ENCODE data around the gene LYSET.
"Not testable (repeated sequence)": the region's sequence is repeated elsewhere in the genome, so short reads cannot be mapped to it uniquely, and the experiment has no call there.

The LYSET gene

DNA sequence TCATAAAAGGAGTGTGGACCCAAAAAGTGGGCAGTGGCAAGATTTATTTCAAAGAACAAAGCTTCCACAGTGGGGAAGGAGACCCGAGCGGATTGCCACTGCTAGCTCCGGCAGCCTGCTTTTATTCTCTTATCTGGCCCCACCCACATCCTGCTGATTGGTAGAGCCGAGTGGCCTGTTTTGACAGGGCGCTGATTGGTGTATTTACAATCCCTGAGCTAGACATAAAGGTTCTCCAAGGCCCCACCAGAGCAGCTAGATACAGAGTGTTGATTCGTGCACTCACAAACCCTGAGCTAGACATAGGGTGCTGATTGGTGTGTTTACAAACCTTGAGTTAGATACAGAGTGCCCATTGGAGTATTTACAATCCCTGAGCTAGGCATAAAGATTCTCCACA, 15.5 kb upstream of the LYSET start:
- not testable (repeated sequence) for DNase-seq

GRCh38 chr14:93170141-93170540, 15.0 kb upstream of the LYSET start:
- not testable (repeated sequence) for DNase-seq

GRCh38 chr14:93171376-93171775, 13.7 kb upstream of the LYSET start:
- DNase-seq, result no peak

DNA sequence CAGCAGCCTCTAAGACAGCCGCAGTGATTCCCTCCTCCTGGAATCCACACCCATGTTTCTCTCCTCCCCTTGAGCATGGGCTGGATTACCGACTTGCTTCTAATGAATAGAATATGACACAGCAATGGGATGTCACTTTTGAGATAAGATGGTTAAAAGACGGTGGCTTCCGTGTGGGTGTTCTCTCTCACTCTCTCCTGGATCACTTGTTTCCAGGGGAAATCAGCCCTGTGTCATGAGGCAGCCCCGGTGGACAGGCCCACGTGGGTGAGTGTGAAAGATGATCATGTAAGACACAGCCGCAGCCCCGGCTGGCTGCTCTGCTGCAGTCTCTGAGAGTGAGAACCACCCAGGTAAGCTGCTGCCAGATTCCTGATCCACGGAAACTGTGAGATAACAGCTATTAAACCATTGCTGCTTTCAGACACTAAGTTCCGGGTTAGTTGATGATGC, 11.1 kb upstream of the LYSET start:
- no peak for DNase-seq

DNA sequence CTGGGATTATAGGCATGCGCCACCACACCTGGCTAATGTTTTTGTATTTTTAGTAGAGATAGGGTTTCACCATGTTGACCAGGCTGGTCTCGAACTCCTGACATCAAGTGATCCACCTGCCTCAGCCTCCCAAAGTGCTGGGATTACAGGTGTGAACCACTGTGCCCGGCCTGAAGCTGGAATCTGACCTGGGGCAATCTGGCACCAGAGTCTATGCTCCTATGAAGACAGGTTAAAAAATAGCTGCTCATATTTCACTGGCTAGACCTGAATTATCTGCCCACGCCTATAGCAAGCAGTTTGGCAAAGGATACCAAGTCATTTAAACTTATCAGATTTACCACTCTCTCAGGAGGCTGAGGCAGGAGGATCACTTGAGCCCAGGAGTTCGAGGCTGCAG, 10.4 kb upstream of the LYSET start:
- DNase-seq, result not testable (repeated sequence)

DNA sequence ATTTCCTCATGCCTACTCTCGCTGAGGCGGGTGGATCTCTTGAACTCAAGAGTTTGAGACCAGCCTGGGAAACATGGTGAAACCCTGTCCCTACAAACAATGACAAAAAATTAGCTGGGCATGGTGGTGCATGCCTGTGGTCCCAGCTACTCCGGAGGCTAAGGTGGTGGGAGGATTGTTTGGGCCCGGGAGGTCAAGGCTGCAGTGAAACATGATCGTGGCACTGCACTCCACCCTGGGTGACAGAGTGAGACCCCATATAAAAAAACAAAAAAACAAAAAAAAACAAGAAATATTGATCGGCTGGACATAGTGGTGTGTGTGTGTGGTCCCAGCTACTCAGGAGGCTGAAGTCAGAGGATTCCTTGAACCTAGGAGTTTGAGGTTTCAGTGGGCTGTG, 9.6 kb upstream of the LYSET start:
- DNase-seq, result no peak

- DNase-seq, result no peak
Observed at GRCh38 chr14:93183596-93184317, 1.4 kb upstream of the LYSET start.

- DNase-seq, result no peak
Observed at GRCh38 chr14:93185349-93185720, 218 bp downstream of the LYSET start.

DNA sequence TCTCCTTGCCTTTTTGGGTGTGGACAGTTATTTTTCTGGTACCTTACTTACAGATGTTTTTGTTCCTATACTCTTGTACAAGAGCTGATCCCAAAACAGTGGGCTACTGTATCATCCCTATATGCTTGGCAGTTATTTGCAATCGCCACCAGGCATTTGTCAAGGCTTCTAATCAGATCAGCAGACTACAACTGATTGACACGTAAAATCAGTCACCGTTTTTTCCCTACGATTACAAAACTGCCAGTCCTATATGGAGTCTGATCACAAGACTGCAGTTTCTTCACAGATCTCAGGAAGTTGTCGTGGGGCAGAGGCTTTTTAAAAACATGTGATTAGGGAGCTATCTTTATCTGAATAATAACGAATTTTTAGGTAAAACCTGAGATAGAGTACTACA, 1.3 kb downstream of the LYSET start:
- no peak for DNase-seq

DNA sequence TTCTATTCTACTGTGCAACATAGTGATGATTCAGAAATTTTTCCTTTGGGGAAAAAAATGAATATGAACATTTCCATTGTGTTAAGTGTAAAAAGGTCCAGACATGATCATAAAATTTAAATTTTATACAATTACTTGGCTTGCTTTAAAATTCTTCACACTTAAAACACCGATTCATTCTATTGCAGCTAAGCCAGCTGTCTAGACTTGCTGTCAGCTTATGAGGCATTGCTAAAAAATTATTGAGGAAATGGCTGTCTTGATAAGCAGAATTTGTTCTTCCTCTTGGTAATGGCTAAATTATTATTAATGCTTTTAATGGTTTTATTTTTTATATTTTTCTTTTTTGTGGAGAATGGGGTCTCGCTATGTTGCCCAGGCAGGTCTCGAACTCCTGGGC, 1.8 kb downstream of the LYSET start:
- DNase-seq, result no peak

- DNase-seq, result no peak
Observed at GRCh38 chr14:93195316-93195999, 10.3 kb downstream of the LYSET start.

- no peak for DNase-seq
Observed at GRCh38 chr14:93199031-93199430, 13.9 kb downstream of the LYSET start.

GRCh38 chr14:93200553-93200952, 15.4 kb downstream of the LYSET start:
- no peak for DNase-seq

- no peak for DNase-seq
Observed at GRCh38 chr14:93201155-93201704, 16.1 kb downstream of the LYSET start.

GRCh38 chr14:93206793-93207467, 21.8 kb downstream of the LYSET start, which contains the start of the genes GON7 and UBR7:
Gene GON7, minus strand, starts transcription at chr14:93207065. Its CDS starts 28 bp downstream, at chr14:93207037.
Gene UBR7, plus strand, starts transcription at chr14:93207256. Its CDS starts 36 bp downstream, at chr14:93207292.
- peak; percentile 95 for DNase-seq

GRCh38 chr14:93207468-93208308, 22.6 kb downstream of the LYSET start:
- no peak for DNase-seq

- DNase-seq, result no peak
Observed at GRCh38 chr14:93212432-93212831, 27.3 kb downstream of the LYSET start.

- DNase-seq, result no peak
Observed at GRCh38 chr14:93214598-93214997, 29.5 kb downstream of the LYSET start.

- peak; percentile 75 for DNase-seq
Observed at GRCh38 chr14:93219103-93219726, 34.1 kb downstream of the LYSET start.

DNA sequence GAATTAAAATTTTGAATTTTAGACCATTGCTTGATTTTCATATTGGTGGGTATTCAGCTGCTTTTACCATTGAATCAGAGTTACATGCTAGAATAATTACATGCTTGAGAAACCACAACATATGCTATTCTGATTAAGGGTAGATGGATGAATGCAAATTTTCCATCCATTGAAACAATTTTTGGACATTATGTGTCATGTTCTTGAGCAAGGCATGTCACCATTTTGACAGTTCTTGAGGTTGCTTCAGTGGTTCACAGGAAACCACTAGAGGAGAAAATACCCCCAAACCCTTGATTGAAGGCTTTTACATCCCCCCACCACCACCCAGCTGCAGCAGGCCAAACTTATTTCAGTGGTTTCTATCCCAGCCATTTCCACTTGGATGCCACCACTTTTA, 35.4 kb downstream of the LYSET start:
- DNase-seq, result no peak

GRCh38 chr14:93223565-93223964, 38.4 kb downstream of the LYSET start:
- no peak for DNase-seq

- no peak for DNase-seq
Observed at GRCh38 chr14:93228550-93228949, 43.4 kb downstream of the LYSET start.
